GM12865 (cell line): ENCODE measurements around the gene MYBPC2.
"Not testable (repeated sequence)": the region's sequence is repeated elsewhere in the genome, so short reads cannot be mapped to it uniquely, and the experiment has no call there.

Experiments
- DNase-seq: peaks from one replicate; pipeline ENCODE4 v3.0.0; 2010; ENCODE audit warnings: low read depth
- H3K4me3 ChIP-seq: 2 replicates; pipeline ENCODE4 v1.5.1; 2011; ENCODE audit warnings: mild to moderate bottlenecking, low read depth, low read length, control low read depth
- CTCF ChIP-seq: IDR thresholded peaks from 2 replicates; pipeline ENCODE4 v1.5.1; 2011; ENCODE audit warnings: low read length, control low read depth, low read depth, inconsistent platforms; ENCODE audit not compliant: insufficient read depth; ENCODE audit errors: missing control alignments

The MYBPC2 gene

GRCh38 chr19:50387868-50388245 lies 44.8 kb upstream of the MYBPC2 start:
- DNase-seq = no peak
- no peak for TF ChIP-seq CTCF
- no peak overlapping the region for H3K4me3 ChIP-seq

GRCh38 chr19:50390295-50390694 lies 42.4 kb upstream of the MYBPC2 start:
- DNase-seq, H3K4me3 ChIP-seq: not testable (repeated sequence)

GRCh38 chr19:50390952-50391351 lies 41.7 kb upstream of the MYBPC2 start:
- not testable (repeated sequence) for H3K4me3 ChIP-seq, DNase-seq

GRCh38 chr19:50392759-50393158 lies 39.9 kb upstream of the MYBPC2 start:
- no peak for DNase-seq

GRCh38 chr19:50393589-50393988 lies 39.1 kb upstream of the MYBPC2 start:
- TF ChIP-seq CTCF = no peak
- H3K4me3 ChIP-seq = no peak overlapping the region
- no peak for DNase-seq

More at GRCh38 chr19:50392759-50393158, 39.9 kb upstream of the MYBPC2 start:
- H3K4me3 ChIP-seq = no peak overlapping the region
- TF ChIP-seq CTCF = no peak

- DNase-seq = no peak
- TF ChIP-seq CTCF = no peak
- no peak overlapping the region for H3K4me3 ChIP-seq
These were observed 38.7 kb upstream of the MYBPC2 start for GRCh38 chr19:50394017-50394416.

GRCh38 chr19:50398675-50399367 lies 33.9 kb upstream of the MYBPC2 start:
- no peak overlapping the region for H3K4me3 ChIP-seq
- TF ChIP-seq CTCF = no peak
- no peak for DNase-seq

GRCh38 chr19:50399368-50399745 lies 33.3 kb upstream of the MYBPC2 start:
- no peak for DNase-seq
- TF ChIP-seq CTCF = no peak
- H3K4me3 ChIP-seq = no peak overlapping the region
